SK-N-MC (cell line): ENCODE data around the gene OPCML.

Experiments
- EZH2 ChIP-seq: fragments of 200-600 bp; sonication (generic); IDR thresholded peaks from one replicate; pipeline ENCODE4 v1.6.1; 2017; ENCODE audit warnings: antibody characterized with exemption
- POLR2AphosphoS5 ChIP-seq: IDR thresholded peaks from 2 replicates; pipeline ENCODE4 v1.6.1; 2012; ENCODE audit warnings: mild to moderate bottlenecking, low read depth, low read length, borderline replicate concordance

- TF ChIP-seq POLR2AphosphoS5 (no peak), EZH2 (no peak)
Observed at GRCh38 chr11:133491680-133492383, 40.5 kb downstream of the OPCML start.
